Measurements from ENCODE around the gene F10.
"Not testable (repeated sequence)": the region's sequence is repeated elsewhere in the genome, so short reads cannot be mapped to it uniquely, and the experiment has no call there.

Gene F10

DNA sequence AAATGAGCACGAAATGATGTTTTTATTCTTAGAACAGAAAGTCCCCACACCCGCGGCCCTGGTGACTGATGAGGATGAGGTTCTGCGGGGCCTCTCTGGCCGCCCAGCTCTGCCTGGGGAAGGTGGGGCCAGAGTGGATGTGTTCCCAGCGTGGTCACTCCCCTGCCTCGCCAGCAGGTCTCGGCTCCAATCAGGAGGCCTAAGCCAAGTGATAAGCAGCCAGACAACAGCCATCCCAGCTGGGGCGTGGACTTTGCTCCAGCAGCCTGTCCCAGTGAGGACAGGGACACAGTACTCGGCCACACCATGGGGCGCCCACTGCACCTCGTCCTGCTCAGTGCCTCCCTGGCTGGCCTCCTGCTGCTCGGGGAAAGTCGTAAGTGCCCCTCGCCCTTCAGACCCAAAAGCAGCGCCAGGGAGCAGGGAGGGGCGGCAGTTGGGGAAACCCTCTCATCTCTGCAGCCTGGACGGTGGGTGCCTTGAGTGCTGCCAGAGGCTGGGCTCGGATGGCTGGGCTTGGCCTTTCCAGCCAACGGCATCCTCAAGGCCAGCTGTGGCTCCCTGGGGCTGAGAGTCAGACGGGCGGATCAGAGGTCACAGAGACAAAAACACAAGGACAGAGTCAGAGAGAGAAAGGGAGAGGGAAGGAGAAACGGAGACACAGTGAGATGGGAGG, at the start of gene F10:
TSS of gene F10 (plus strand) at position 250 of the 676 bp plus-strand sequence. CDS start at position 307, 57 bp downstream.
- no peak for DNase-seq (ENCODE audit: low read depth in 2 of 2)

GRCh38 chr13:113073942-113074341, 48.7 kb upstream of the F10 start:
- DNase-seq (ENCODE audit: low read depth in 2 of 2) = no peak

GRCh38 chr13:113074401-113074800, 48.2 kb upstream of the F10 start:
- no peak for DNase-seq (ENCODE audit: low read depth in 2 of 2)

GRCh38 chr13:113074876-113075275, 47.7 kb upstream of the F10 start:
- DNase-seq (ENCODE audit: low read depth in 2 of 2) = no peak

DNA sequence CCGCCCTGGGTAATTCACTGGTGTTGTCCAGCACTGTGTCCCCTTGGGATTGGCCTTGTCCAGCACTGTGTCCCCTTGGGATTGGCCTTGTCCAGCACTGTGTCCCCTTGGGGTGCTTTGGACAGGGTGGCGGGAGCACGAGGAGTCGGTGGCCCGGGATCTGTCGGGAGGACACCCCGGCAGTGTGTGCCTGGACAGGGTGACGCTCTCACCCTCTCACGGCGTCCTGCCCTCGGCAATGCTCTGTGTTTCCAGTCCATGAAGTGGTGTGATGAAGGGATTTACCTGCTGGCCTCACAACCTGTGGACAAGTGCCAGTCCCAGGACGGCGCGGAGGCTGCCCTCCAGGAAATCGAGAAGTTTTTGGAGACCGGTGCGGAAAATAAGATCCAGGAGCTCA, 46.9 kb upstream of the F10 start:
- DNase-seq (ENCODE audit: low read depth in 2 of 2) = no peak

GRCh38 chr13:113076681-113077401, 45.8 kb upstream of the F10 start:
- DNase-seq (ENCODE audit: low read depth in 2 of 2) = no peak

GRCh38 chr13:113077566-113077952, 45.0 kb upstream of the F10 start:
- no peak for DNase-seq (ENCODE audit: low read depth in 2 of 2)

GRCh38 chr13:113077953-113078901, 44.4 kb upstream of the F10 start:
- no peak for DNase-seq (ENCODE audit: low read depth in 2 of 2)

- no peak for DNase-seq (ENCODE audit: low read depth in 2 of 2)
Measured at GRCh38 chr13:113078902-113079780, 43.5 kb upstream of the F10 start.

DNA sequence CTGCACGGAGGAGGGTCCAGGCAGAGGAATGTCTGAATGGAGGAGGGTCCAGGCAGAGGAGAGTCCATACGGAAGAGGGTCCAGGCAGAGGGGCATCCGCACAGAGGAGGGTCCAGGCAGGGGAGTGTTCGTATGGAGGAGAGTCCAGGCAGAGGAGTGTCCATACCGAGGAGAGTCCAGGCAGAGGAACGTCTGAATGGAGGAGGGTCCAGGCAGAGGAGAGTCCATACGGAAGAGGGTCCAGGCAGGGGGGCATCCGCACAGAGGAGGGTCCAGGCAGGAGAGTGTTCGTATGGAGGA, 42.9 kb upstream of the F10 start:
- not testable (repeated sequence) for DNase-seq (ENCODE audit: low read depth in 2 of 2)

DNA sequence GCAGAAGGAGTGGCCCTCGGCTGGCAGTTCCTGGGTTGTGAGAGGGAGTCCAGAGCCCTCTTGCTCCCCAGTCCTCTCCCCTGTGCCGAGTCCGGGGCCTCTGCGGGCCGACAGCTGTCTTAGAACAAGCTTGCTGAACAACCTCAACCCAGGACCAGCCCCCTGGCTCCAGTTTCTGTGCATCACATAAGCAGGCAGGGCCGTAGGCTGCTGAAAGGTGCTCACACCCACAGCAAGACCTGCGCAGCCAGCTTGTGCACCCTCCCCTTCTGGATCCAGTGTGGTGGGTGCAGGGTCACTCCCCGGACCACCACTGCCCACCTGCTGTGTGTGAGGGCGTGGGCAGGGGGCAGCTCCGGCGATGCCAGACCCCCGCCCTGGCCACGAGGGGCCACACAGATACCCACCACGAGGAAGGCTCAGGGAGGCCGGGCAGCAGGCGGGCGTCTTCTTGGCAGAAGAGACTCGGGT, 42.2 kb upstream of the F10 start:
- DNase-seq (ENCODE audit: low read depth in 2 of 2) = no peak

DNA sequence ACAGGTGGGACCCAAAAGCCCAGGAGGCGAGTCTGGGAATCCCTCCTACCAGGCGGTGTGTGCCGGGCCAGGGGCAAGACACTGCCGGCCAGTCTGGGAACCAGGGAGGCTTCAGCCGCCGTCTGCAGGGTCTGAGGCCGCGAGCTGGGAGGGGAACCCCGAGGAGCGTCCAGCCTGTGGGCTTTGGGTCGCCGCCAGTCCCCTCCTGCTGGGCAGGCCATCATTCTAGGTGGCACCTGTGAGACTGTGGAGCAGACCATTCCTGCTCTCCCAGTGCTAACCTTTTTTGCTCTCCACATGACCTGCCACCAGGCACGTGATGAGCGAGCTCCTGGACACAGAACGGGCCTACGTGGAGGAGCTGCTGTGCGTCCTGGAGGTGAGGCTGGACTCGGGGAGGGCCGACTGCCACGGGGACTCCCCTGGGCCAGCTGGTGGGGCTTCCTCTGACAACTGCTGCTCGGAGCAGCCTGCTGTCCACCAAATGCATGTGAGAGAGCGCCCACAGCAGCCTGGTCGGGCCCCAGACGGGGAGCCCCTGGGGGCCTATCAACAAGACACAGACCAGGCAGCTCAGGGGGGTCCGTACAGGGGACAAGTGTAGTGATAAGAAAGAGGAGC, 41.6 kb upstream of the F10 start:
- no peak for DNase-seq (ENCODE audit: low read depth in 2 of 2)

GRCh38 chr13:113082198-113083021, 40.2 kb upstream of the F10 start:
- DNase-seq (ENCODE audit: low read depth in 2 of 2) = no peak

DNA sequence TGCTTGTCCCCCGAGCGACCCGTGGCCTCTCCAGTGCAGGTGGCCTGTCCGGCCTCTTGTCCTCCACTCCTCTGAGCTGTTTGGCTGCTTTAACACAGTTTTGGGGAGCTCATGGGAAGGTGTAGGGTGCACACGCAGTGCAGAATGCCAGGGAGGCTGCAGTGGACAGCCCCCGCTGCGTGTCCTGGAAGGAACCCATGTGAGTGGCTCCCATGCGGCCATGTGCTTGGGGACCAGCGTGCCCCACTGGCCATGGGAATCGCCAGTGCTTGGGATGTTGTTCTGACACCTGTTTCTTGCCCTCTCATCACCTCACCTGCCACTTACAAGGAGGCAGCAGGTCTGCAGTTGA, 39.6 kb upstream of the F10 start:
- DNase-seq (ENCODE audit: low read depth in 2 of 2) = no peak

GRCh38 chr13:113083402-113084061, 39.1 kb upstream of the F10 start:
- no peak for DNase-seq (ENCODE audit: low read depth in 2 of 2)

DNA sequence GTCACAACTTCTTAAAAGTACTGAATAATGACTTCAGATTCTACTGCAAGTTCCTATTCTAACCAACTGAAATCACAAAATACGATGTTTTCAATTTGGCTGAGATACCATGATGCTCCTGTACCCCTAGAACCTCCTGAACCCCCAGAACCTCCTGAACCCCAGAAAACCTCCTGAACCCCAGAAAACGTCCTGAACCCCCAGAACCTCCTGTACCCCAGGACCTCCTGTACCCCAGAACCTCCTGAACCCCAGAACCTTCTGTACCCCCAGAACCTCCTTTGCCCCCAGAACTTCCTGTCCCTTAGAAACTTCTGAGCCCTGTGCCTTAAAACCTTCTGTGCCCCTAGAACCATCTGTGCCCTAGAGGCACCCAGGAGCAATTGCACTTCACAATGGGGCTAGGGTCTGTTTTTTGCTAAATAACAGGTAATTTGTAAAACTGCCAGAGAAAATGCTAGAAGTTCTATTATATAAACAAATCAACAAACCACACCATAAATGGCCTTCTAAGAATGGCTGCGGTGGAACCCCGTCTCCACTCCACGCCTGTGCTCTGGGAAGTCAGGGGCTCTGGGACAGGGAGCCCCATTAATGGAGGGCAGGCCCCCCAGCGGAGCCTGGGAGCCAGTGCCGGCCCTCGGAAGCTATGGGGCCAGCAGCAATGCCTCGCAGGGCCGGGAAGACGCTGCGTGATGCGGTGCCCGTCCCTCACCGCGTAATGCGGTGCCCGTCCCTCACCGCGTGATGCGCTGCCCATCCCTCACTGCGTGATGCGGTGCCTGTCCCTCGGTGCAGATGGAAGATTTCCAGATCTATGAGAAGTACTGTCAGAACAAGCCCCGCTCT, 38.3 kb upstream of the F10 start:
- no peak for DNase-seq (ENCODE audit: low read depth in 2 of 2)

DNA sequence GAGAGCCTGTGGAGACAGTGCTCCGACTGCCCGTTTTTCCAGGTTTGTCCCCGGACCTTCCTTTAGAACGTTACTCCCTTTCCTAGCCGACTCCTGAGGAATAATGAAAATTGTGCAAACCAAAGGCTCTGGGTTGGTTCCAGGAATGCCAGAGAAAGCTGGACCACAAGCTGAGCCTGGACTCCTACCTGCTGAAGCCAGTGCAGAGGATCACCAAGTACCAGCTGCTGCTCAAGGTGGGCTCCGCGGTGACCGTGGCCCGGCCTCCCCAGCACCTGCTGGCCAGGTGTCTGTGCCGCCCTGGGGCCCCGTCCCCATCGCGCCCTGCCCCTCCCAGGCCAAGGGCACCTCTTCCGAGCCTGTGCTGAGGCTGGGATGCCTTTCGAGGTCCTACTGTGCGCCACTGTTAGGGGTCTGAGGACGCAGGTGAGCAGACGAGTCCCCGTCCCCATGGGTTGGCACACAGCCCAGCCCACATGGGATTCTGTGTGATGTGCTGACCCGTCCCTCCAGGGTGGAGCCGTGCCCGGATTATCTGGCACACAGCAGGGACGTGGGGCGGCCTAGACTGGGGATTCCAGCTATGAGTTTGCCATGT, 37.6 kb upstream of the F10 start:
- DNase-seq (ENCODE audit: low read depth in 2 of 2) = no peak

DNA sequence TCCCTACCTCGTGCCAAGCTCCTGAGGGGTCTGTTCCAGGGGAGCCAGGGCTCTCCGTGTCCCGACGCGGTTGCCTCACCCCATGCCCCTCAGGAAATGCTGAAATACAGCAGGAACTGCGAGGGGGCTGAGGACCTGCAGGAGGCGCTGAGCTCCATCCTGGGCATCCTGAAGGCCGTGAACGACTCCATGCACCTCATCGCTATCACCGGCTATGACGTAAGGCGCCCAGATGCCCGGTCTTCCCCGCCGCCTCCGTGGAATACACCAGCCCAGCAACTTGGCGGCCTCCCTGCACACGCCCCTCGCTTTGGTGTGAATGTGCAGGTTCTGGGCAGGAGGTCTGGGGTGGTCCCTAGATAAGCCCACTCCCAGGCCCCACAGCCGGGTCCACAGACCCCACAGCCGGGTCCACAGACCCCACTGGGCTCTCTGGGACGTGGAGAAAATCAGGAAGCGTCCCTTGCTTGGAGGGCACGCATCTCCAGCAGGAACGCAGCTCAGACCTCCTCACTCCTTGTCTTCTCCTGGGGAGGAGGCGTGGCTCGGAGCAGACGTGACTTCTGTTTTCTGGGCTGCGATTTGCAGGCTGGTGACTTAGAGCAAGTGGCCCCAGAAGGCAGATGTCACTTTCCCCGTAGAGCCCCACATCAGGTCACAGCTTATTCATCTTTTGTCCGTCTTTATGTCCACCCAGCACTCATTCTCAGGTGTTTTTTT, 36.4 kb upstream of the F10 start:
- DNase-seq (ENCODE audit: low read depth in 2 of 2) = no peak
